HEK293T (cell line): ENCODE measurements around the gene ARHGAP42.

Experiments used
- CTCF ChIA-PET: fragments of 350-600 bp; formaldehyde crosslinking; extraction: SDS; loops from one replicate; lab custom pipeline; 2021; ENCODE audit warnings: antibody characterized with exemption, inconsistent platforms; lab: Yijun Ruan, JAX
- POLR2A ChIA-PET: fragments of 350-600 bp; formaldehyde crosslinking; extraction: SDS; loops from one replicate; lab custom pipeline; 2020; ENCODE audit warnings: antibody characterized with exemption, inconsistent platforms; lab: Yijun Ruan, JAX
- DNase-seq: peaks from one replicate; pipeline ENCODE4 v3.0.0; 2012; ENCODE audit warnings: mixed read lengths; ENCODE audit errors: extremely low spot score
- ARNT ChIP-seq: fragments of 450-650 bp; IDR thresholded peaks from 2 replicates; pipeline ENCODE4 v1.6.1; 2017; ENCODE audit warnings: mild to moderate bottlenecking
- BHLHE40 ChIP-seq: fragments of 450-650 bp; IDR thresholded peaks from 2 replicates; pipeline ENCODE4 v1.6.1; 2016; ENCODE audit warnings: mild to moderate bottlenecking, moderate library complexity, borderline replicate concordance
- CTBP1 ChIP-seq: fragments of 450-650 bp; IDR thresholded peaks from 2 replicates; pipeline ENCODE4 v1.6.1; 2016; ENCODE audit warnings: borderline replicate concordance
- ELF4 ChIP-seq: fragments of 450-650 bp; IDR thresholded peaks from 2 replicates; pipeline ENCODE4 v1.6.1; 2017; ENCODE audit warnings: antibody characterized with exemption
- FOXA1 ChIP-seq: fragments of 450-650 bp; IDR thresholded peaks from 2 replicates; pipeline ENCODE4 v1.6.1; 2016; ENCODE audit warnings: mild to moderate bottlenecking
- FOXK2 ChIP-seq: fragments of 450-650 bp; IDR thresholded peaks from 2 replicates; pipeline ENCODE4 v1.6.1; 2016; ENCODE audit warnings: mild to moderate bottlenecking
- FOXM1 ChIP-seq: fragments of 450-650 bp; IDR thresholded peaks from 2 replicates; pipeline ENCODE4 v1.6.1; 2017; ENCODE audit warnings: mild to moderate bottlenecking, borderline replicate concordance
- HDGF ChIP-seq: fragments of 450-650 bp; IDR thresholded peaks from 2 replicates; pipeline ENCODE4 v1.6.1; 2017; ENCODE audit warnings: antibody characterized with exemption, borderline replicate concordance
- L3MBTL2 ChIP-seq: fragments of 450-650 bp; conservative IDR thresholded peaks from 2 replicates; pipeline ENCODE4 v1.6.1; 2016; ENCODE audit warnings: mild to moderate bottlenecking
- LEF1 ChIP-seq: fragments of 450-650 bp; IDR thresholded peaks from 2 replicates; pipeline ENCODE4 v1.6.1; 2017; ENCODE audit warnings: mild to moderate bottlenecking, borderline replicate concordance
- NFRKB ChIP-seq: fragments of 450-650 bp; IDR thresholded peaks from 2 replicates; pipeline ENCODE4 v1.6.1; 2016; ENCODE audit warnings: mild to moderate bottlenecking, moderate library complexity
- SP1 ChIP-seq: fragments of 450-650 bp; IDR thresholded peaks from 2 replicates; pipeline ENCODE4 v1.6.1; 2017
- SUZ12 ChIP-seq: fragments of 450-650 bp; IDR thresholded peaks from 2 replicates; pipeline ENCODE4 v1.6.1; 2016; ENCODE audit warnings: mild to moderate bottlenecking
- TARDBP ChIP-seq: fragments of 450-650 bp; IDR thresholded peaks from 2 replicates; pipeline ENCODE4 v1.6.1; 2016
- ZNF384 ChIP-seq: fragments of 450-650 bp; IDR thresholded peaks from 2 replicates; pipeline ENCODE4 v1.6.1; 2016
- TF ChIP-seq, protein P1 (sequence below): fragments of 450-650 bp; IDR thresholded peaks from 2 replicates; pipeline ENCODE4 v1.6.1; 2016

ARHGAP42 gene

GRCh38 chr11:100675115-100675650 lies 11.9 kb upstream of the ARHGAP42 start:
- TF ChIP-seq BHLHE40 = no peak
- TF ChIP-seq, protein P1, sequence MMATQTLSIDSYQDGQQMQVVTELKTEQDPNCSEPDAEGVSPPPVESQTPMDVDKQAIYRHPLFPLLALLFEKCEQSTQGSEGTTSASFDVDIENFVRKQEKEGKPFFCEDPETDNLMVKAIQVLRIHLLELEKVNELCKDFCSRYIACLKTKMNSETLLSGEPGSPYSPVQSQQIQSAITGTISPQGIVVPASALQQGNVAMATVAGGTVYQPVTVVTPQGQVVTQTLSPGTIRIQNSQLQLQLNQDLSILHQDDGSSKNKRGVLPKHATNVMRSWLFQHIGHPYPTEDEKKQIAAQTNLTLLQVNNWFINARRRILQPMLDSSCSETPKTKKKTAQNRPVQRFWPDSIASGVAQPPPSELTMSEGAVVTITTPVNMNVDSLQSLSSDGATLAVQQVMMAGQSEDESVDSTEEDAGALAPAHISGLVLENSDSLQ = no peak
- TF ChIP-seq FOXM1 = no peak
- TF ChIP-seq HDGF = no peak
- TF ChIP-seq ARNT = no peak
- TF ChIP-seq SP1 = no peak
- TF ChIP-seq TARDBP = no peak
- no peak for TF ChIP-seq ELF4
- no peak for TF ChIP-seq L3MBTL2
- no peak for TF ChIP-seq LEF1
- no peak for TF ChIP-seq ZNF384
- TF ChIP-seq SUZ12 = no peak
- TF ChIP-seq CTBP1 = no peak
- no peak for TF ChIP-seq FOXA1
- ChIA-PET CTCF (interaction anchor here (0.6 kb wide), 2 partner anchors 322 to 753 kb away, joined by 4 to 7 read pairs; no protein-coding TSS in a partner anchor), POLR2A (no interaction called here)
- DNase-seq = no peak

- ChIA-PET POLR2A (no interaction called here), CTCF (no interaction called here)
- DNase-seq = no peak
- TF ChIP-seq L3MBTL2 = no peak
- no peak for TF ChIP-seq TARDBP
- no peak for TF ChIP-seq NFRKB
- no peak for TF ChIP-seq ELF4
- TF ChIP-seq FOXA1 = no peak
These were observed 10.2 kb upstream of the ARHGAP42 start for GRCh38 chr11:100676901-100677300.

- no peak for DNase-seq
- ChIA-PET POLR2A (no interaction called here), CTCF (no interaction called here)
- TF ChIP-seq HDGF = no peak
These were observed 9.3 kb upstream of the ARHGAP42 start for GRCh38 chr11:100677796-100678195.

- CTCF ChIA-PET = interaction anchor here (0.6 to 1.5 kb wide), 3 partner anchors 103 to 245 kb away, joined by 3 to 4 read pairs (median 4); no protein-coding TSS in a partner anchor
These were observed 7.0 kb upstream of the ARHGAP42 start for GRCh38 chr11:100680070-100680469.

GRCh38 chr11:100681064-100681502 lies 6.0 kb upstream of the ARHGAP42 start:
- TF ChIP-seq ARNT = no peak
- no peak for TF ChIP-seq LEF1
- TF ChIP-seq TARDBP = no peak
- ChIA-PET POLR2A (interaction anchor here (0.8 kb wide), 1 partner anchor 34 kb away, joined by 3 read pairs; no protein-coding TSS in a partner anchor), CTCF (interaction anchor here (1.0 to 1.5 kb wide), 2 partner anchors 104 to 243 kb away, joined by 3 to 4 read pairs; no protein-coding TSS in a partner anchor)
- DNase-seq = no peak

More at GRCh38 chr11:100680070-100680469, 7.0 kb upstream of the ARHGAP42 start:
- no peak for DNase-seq
- POLR2A ChIA-PET = no interaction called here
- TF ChIP-seq NFRKB (no peak), SUZ12 (no peak), ELF4 (no peak), ARNT (no peak), L3MBTL2 (no peak), BHLHE40 (no peak), FOXK2 (no peak), FOXA1 (no peak), LEF1 (no peak), TARDBP (no peak), FOXM1 (no peak), SP1 (no peak), CTBP1 (no peak), HDGF (no peak), ZNF384 (no peak)
- TF ChIP-seq, protein P1 = no peak

GRCh38 chr11:100682247-100682969 lies 4.7 kb upstream of the ARHGAP42 start:
- TF ChIP-seq BHLHE40 = no peak
- no peak for TF ChIP-seq ZNF384
- TF ChIP-seq NFRKB = no peak
- TF ChIP-seq SUZ12 = no peak
- TF ChIP-seq SP1 = no peak
- ChIA-PET CTCF (no interaction called here), POLR2A (no interaction called here)
- no peak for DNase-seq

GRCh38 chr11:100683126-100683525 lies 4.0 kb upstream of the ARHGAP42 start:
- ChIA-PET CTCF (interaction anchor here (0.6 kb wide), 1 partner anchor 42 kb away, joined by 3 read pairs; no protein-coding TSS in a partner anchor), POLR2A (no interaction called here)
- no peak for DNase-seq
- TF ChIP-seq ARNT (no peak), SUZ12 (no peak), L3MBTL2 (no peak), TARDBP (no peak), HDGF (no peak), FOXM1 (no peak), FOXK2 (no peak), BHLHE40 (no peak), NFRKB (no peak), SP1 (no peak), LEF1 (no peak), ELF4 (no peak), ZNF384 (no peak)
- TF ChIP-seq, protein P1 = no peak
